ENCODE results near the gene PACSIN3. TPM values are rescaled to one million over a fixed set of nuclear protein-coding genes. Genes with fewer than 3 reads are reported as not detected.
A peak's percentile ranks its signal among the peaks of the same experiment; 100 is the strongest.

The PACSIN3 gene
- total and polyA plus RNA-seq, 2 of the 8 experiments (the other 6 are each of a cell fraction or from before 2014, with no cell fraction given), result 23.8 to 47.2 TPM

DNA sequence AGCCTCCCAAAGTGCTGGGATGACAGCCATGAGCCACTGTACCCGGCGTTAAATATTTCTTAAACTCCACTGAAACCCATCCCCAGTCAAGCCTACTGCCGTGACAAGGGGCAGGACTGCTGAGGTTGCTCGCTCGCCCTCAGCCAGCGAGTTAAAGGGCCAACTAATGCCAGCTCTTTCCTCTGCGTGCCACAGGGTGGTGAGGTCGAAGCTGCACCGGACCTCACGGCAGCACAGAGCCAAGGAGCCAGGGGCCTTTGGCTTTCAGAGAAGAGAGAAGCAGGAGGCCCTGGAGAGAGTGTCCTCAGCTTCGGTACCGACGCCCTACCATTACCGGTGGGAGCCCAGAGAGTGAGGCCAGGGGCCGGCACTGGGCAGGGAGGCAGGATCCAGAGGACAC lies 22.3 kb downstream of the PACSIN3 start:
- Histone ChIP-seq H4K8ac (ENCODE audit: extremely low read depth, insufficient read depth, low read length) (peak overlapping the region; percentile 68; the same call in 1 of the 2 replicates), H3K23ac (ENCODE audit: insufficient read length) (no peak overlapping the region), H2BK15ac (ENCODE audit: low read length) (no peak overlapping the region), H2AFZ (ENCODE audit: low read length) (no peak overlapping the region), H3K14ac (ENCODE audit: insufficient read length) (no peak overlapping the region), H4K5ac (ENCODE audit: insufficient read length, low read depth, low read length) (no peak overlapping the region), H3K79me1 (ENCODE audit: low read depth, low read length) (no peaks in the 10 kb centered on the region), H3K27ac (ENCODE audit: low read depth, low read length) (no peak overlapping the region), H4K20me1 (replicated peaks in 1 of 2; ENCODE audit: control insufficient read depth in 1 of 2, insufficient read depth in 2 of 2, low read length in 2 of 2) (peaks cover 3 to 10% of the 10 kb centered on the region in 2 experiments), H3K18ac (ENCODE audit: extremely low read depth, low read length) (no peak overlapping the region), H2BK20ac (ENCODE audit: low read length) (no peak overlapping the region), H2BK5ac (ENCODE audit: low read depth, low read length) (no peak overlapping the region), H3K36me3 (ENCODE audit: control insufficient read depth in 2 of 4, insufficient read depth in 4 of 4, low read length in 3 of 4) (peaks cover 24 to 43% (median 36%) of the 10 kb centered on the region in 4 experiments; a peak in 7 of 8 replicates), H3K4me3 (ENCODE audit: extremely low read depth in 1 of 4, insufficient read depth in 2 of 4, low read depth in 3 of 4, low read length in 4 of 4) (no peak overlapping the region), H2BK12ac (ENCODE audit: low read depth, low read length) (no peak overlapping the region), H2BK120ac (replicated peaks; ENCODE audit: low read depth, low read length) (no peak overlapping the region), H3K79me2 (ENCODE audit: control insufficient read depth in 1 of 2, insufficient read depth in 2 of 2, low read length in 2 of 2) (no peaks in the 10 kb centered on the region), H4K91ac (replicated peaks; ENCODE audit: insufficient read length, low read length) (no peak overlapping the region), H3K9me3 (ENCODE audit: insufficient read depth in 2 of 2, low read depth in 1 of 2, low read length in 1 of 2) (no peaks in the 10 kb centered on the region), H3K4ac (replicated peaks; ENCODE audit: insufficient read length, low read depth, low read length) (no peak overlapping the region), H3K56ac (replicated peaks; ENCODE audit: insufficient read length, low read depth, low read length) (no peak overlapping the region), H3K27me3 (replicated peaks in 1 of 4; ENCODE audit: control insufficient read depth in 3 of 4, extremely low read depth in 1 of 4, insufficient read depth in 3 of 4, low read length in 3 of 4) (no peaks in the 10 kb centered on the region), H2AK5ac (ENCODE audit: low read depth, low read length) (no peak overlapping the region), H3K9ac (replicated peaks in 1 of 4; ENCODE audit: extremely low read depth in 1 of 4, low read depth in 3 of 4, low read length in 3 of 4) (no peak overlapping the region), H3K23me2 (ENCODE audit: low read depth, low read length) (no peaks in the 10 kb centered on the region), H3K4me1 (replicated peaks in 1 of 4; ENCODE audit: control insufficient read depth in 3 of 4, insufficient read depth in 4 of 4, low read length in 3 of 4) (no peaks in the 10 kb centered on the region), H3K4me2 (ENCODE audit: insufficient read depth in 1 of 2, low read depth in 2 of 2, low read length in 2 of 2) (no peak overlapping the region)
- DNase-seq (ENCODE audit: low read depth in 1 of 2, low spot score in 2 of 2), result no peak
- ChIA-PET CTCF (ENCODE audit: partially characterized antibody) (interaction anchor here (1.0 to 4.2 kb wide), 6 partner anchors 11 to 283 kb away, joined by 3 to 25 read pairs (median 10); no protein-coding TSS in a partner anchor), POLR2A (ENCODE audit: partially characterized antibody) (interaction anchor here (0.7 to 3.2 kb wide), 8 partner anchors 8 to 247 kb away, joined by 3 to 15 read pairs (median 5); no protein-coding TSS in a partner anchor)
- WGBS, 2 experiments (ENCODE audit: extremely low coverage in 1 of 2, insufficient coverage in 1 of 2, insufficient read length in 1 of 2, insufficient replicate concordance in 2 of 2, low coverage in 1 of 2, low lambda C conversion rate in 2 of 2, missing lambda C conversion rate in 1 of 2), result 94% methylated on average over 15 of the region's 15 CpGs; no CpG with 5 or more reads in 1 of the 2 experiments
- no peak for FAIRE-seq
